MM.1S (cell line): ENCODE measurements around the gene RAD23A.
"Not testable (repeated sequence)": the region's sequence is repeated elsewhere in the genome, so short reads cannot be mapped to it uniquely, and the experiment has no call there.

ENCODE experiments used
- DNase-seq: peaks from one replicate; pipeline ENCODE4 v3.0.0-alpha.2; 2015
- H2AFZ ChIP-seq: fragments of 300-600 bp; sonication (generic); 2 replicates; pipeline ENCODE4 v1.6.0; 2016; ENCODE audit warnings: antibody characterized with exemption, low read length
- H3F3A ChIP-seq: fragments of 300-600 bp; sonication (generic); 2 replicates; pipeline ENCODE4 v1.6.1; 2016; ENCODE audit warnings: mild to moderate bottlenecking, antibody characterized with exemption, low read length, moderate library complexity, mixed read lengths; ENCODE audit not compliant: insufficient read depth
- H3K27ac ChIP-seq: fragments of 300-600 bp; sonication (generic); 2 replicates; pipeline ENCODE4 v1.5.1; 2016; ENCODE audit warnings: mild to moderate bottlenecking, low read length
- H3K27me3 ChIP-seq: fragments of 300-600 bp; sonication (generic); replicated peaks from 2 replicates; pipeline ENCODE4 v1.6.0; 2016; ENCODE audit warnings: low read length; ENCODE audit not compliant: insufficient read depth
- H3K36me3 ChIP-seq: fragments of 300-600 bp; sonication (generic); replicated peaks from 2 replicates; pipeline ENCODE4 v1.6.1; 2016; ENCODE audit warnings: mild to moderate bottlenecking, low read length, mixed read lengths; ENCODE audit not compliant: insufficient read depth
- H3K4me1 ChIP-seq: fragments of 300-600 bp; sonication (generic); 2 replicates; pipeline ENCODE4 v1.6.1; 2016; ENCODE audit warnings: low read length, mixed read lengths
- H3K4me2 ChIP-seq: fragments of 300-600 bp; sonication (generic); 2 replicates; pipeline ENCODE4 v1.6.0; 2016; ENCODE audit warnings: low read depth, low read length
- H3K4me3 ChIP-seq: fragments of 300-600 bp; sonication (generic); 2 replicates; pipeline ENCODE4 v1.5.1; 2016; ENCODE audit warnings: low read length, mixed read lengths
- H3K79me2 ChIP-seq: fragments of 300-600 bp; sonication (generic); 2 replicates; pipeline ENCODE4 v1.6.1; 2016; ENCODE audit warnings: mixed run types, low read length, mixed read lengths
- H3K9ac ChIP-seq: fragments of 300-600 bp; sonication (generic); 2 replicates; pipeline ENCODE4 v1.6.1; 2016; ENCODE audit warnings: low read length, mixed read lengths
- H3K9me2 ChIP-seq: fragments of 300-600 bp; sonication (generic); replicated peaks from 2 replicates; pipeline ENCODE4 v1.6.1; 2016; ENCODE audit warnings: mild to moderate bottlenecking, low read length, mixed read lengths; ENCODE audit not compliant: insufficient read depth
- H3K9me3 ChIP-seq: fragments of 300-600 bp; sonication (generic); replicated peaks from 2 replicates; pipeline ENCODE4 v1.6.1; 2016; ENCODE audit warnings: mild to moderate bottlenecking, low read length, mixed read lengths; ENCODE audit not compliant: insufficient read depth
- H4K20me1 ChIP-seq: fragments of 300-600 bp; sonication (generic); 2 replicates; pipeline ENCODE4 v1.6.1; 2016; ENCODE audit warnings: mild to moderate bottlenecking, low read length, moderate library complexity, mixed read lengths; ENCODE audit not compliant: insufficient read depth
- CTCF ChIP-seq: fragments of 300-600 bp; sonication (generic); IDR thresholded peaks from 2 replicates; pipeline ENCODE4 v1.5.1; 2016; ENCODE audit warnings: antibody characterized with exemption, low read length, mixed read lengths
- EZH2 ChIP-seq: fragments of 300-600 bp; sonication (generic); optimal IDR thresholded peaks from 2 replicates; pipeline ENCODE3; 2017; ENCODE audit warnings: low read depth, mild to moderate bottlenecking, antibody characterized with exemption, low read length, mixed read lengths
- EZH2phosphoT487 ChIP-seq: fragments of 300-600 bp; sonication (generic); IDR thresholded peaks from 2 replicates; pipeline ENCODE4 v1.6.1; 2018; ENCODE audit warnings: antibody characterized with exemption, low read length

Gene RAD23A

DNA sequence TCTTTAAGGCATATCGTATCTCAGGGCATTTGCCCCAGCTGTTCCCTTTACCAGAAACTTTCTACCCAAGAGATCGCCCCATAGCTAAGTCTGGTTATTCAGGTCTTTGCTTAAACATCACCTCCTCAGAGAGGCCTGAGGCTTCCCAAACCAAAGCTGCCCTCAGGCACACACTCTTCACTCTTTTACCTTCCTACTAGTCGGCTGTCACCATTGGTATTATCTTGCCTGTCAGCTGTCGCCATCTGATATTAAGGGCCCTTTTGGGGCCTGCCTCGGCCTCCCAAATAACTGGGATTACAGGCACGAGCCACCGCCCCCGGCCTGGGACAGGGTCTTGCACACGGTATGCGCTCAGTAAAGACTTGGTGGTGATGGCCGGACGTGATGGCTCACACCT, 10.3 kb downstream of the RAD23A start:
- 0 out of 2 replicates have a peak, but pooled peaks cover 6% of the 10 kb centered on the region for H4K20me1 ChIP-seq
- H3K36me3 ChIP-seq: peaks cover 6% of the 10 kb centered on the region; the same call in 1 of the 2 replicates
- no peak overlapping the region for H2AFZ ChIP-seq
- no peak for DNase-seq
- peaks cover 9% of the 10 kb centered on the region; the same call in 1 of the 2 replicates for H3K27me3 ChIP-seq
- peak overlapping the region; percentile 62 for H3K4me2 ChIP-seq
- H3F3A ChIP-seq: peaks cover 37% of the 10 kb centered on the region
- no peak for TF ChIP-seq CTCF
- TF ChIP-seq EZH2: no peak
- no peak for TF ChIP-seq EZH2phosphoT487
- H3K9me2 ChIP-seq: no peaks in the 10 kb centered on the region
- H3K9me3 ChIP-seq: no peaks in the 10 kb centered on the region
- peak overlapping the region; percentile 64; the same call in 1 of the 2 replicates for H3K27ac ChIP-seq
- H3K9ac ChIP-seq: peak overlapping the region; percentile 88; the same call in 1 of the 2 replicates
- peak overlapping the region; percentile 96 for H3K4me3 ChIP-seq
- peaks cover 24% of the 10 kb centered on the region for H3K4me1 ChIP-seq
- H3K79me2 ChIP-seq: peaks cover 54% of the 10 kb centered on the region

DNA sequence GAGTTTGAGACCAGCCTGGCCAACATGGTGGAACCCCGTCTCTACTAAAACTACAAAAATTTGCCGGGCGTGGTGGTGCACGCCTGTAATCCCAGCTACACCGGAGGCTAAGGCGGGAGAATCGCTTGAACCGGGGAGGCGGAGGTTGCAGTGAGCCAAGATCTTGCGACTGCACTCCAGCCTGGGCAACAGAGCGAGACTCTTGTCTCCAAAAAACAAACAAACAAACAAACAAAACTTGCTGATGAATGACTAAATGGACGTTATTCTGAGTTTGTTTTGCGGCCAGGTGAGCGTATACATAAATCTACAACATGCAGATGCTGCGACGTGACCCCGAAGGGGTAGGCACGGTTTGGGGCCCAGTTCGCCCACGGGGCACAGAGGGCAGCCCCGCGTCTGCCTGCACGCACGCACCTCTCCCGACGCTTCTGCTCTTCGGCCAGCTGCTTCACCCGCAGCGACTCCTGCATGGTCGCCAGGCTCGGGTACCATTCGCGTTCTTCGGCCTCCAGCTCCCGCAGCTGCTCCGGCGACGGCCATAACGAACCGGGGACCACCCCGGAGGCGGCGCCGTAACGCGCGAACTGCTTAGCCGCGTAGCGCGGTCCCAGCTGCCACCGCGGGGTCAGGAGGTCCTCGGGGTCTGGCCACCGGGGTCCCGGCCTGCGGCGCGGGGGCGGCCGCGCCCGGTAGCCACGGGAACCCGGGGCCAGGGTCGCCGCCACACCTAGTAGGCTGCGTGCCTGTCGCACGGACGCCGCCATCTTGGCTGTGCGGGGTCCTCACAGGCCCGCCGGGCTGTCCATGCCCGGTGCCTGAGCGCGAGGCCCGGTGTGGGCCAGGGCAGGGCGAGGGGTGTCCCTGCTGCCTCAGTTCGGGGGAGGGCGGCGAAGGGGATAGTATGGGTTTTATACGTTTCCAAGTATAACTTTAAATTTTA, 11.1 kb downstream of the RAD23A start, which contains the start of gene GADD45GIP1:
Gene GADD45GIP1 (minus strand): TSS at position 778 of the 943 bp plus-strand sequence. CDS start 11 bp downstream, at position 767.
- Histone ChIP-seq H3K4me2 (peak within 1 kb of the TSS; percentile 62), H3K79me2 (peaks cover 51% of the 10 kb centered on the region), H3K27ac (peak within 1 kb of the TSS; percentile 64), H3K36me3 (peaks cover 6% of the 10 kb centered on the region; the same call in 1 of the 2 replicates), H3K4me3 (peak within 1 kb of the TSS; percentile 96), H4K20me1 (0 out of 2 replicates have a peak, but pooled peaks cover 6% of the 10 kb centered on the region), H3K9me2 (no peaks in the 10 kb centered on the region), H3K27me3 (peaks cover 13% of the 10 kb centered on the region; the same call in 1 of the 2 replicates), H3K9ac (peak within 1 kb of the TSS; percentile 88), H2AFZ (peak within 1 kb of the TSS; percentile 51), H3K9me3 (no peaks in the 10 kb centered on the region), H3K4me1 (peaks cover 24% of the 10 kb centered on the region), H3F3A (peaks cover 37% of the 10 kb centered on the region)
- DNase-seq: peak; percentile 86
- TF ChIP-seq CTCF: no peak
- TF ChIP-seq EZH2: no peak
- TF ChIP-seq EZH2phosphoT487: no peak

- H3K79me2 ChIP-seq: peaks cover 48% of the 10 kb centered on the region
- H3K9me3 ChIP-seq, H3K9me2 ChIP-seq, H4K20me1 ChIP-seq, H3K36me3 ChIP-seq, DNase-seq: not testable (repeated sequence)
- peak overlapping the region; percentile 88; the same call in 1 of the 2 replicates for H3K9ac ChIP-seq
- peak overlapping the region; percentile 96 for H3K4me3 ChIP-seq
- peak overlapping the region; percentile 64; the same call in 1 of the 2 replicates for H3K27ac ChIP-seq
- H3F3A ChIP-seq: peaks cover 37% of the 10 kb centered on the region
- peak overlapping the region; percentile 51 for H2AFZ ChIP-seq
- H3K4me1 ChIP-seq: peaks cover 24% of the 10 kb centered on the region
- H3K4me2 ChIP-seq: peak overlapping the region; percentile 62; the same call in 1 of the 2 replicates
- H3K27me3 ChIP-seq: peaks cover 17% of the 10 kb centered on the region; the same call in 1 of the 2 replicates
These were observed 11.8 kb downstream of the RAD23A start for GRCh38 chr19:12957389-12957952.
